MCF 10A (cell line): Measurements from ENCODE around the gene DLST. TPM values are rescaled to one million over a fixed set of nuclear protein-coding genes. Genes with fewer than 3 reads are reported as not detected.

Experiments used
- BruUV-seq: library from RNA; stranded (reverse); fragments of 400-500 nt; replicated peaks from 2 replicates; lab custom pipeline; 2021; lab: Mats Ljungman, UMichigan
- CTCF ChIA-PET: fragments of 300-600 bp; sonication (Branson Sonifier 250); formaldehyde crosslinking; extraction: SDS; loops from one replicate; lab custom pipeline; 2021; ENCODE audit warnings: antibody characterized with exemption, inconsistent platforms; lab: Yijun Ruan, JAX
- POLR2A ChIA-PET: fragments of 300-600, 350-650 bp; sonication (Branson Sonifier 250); formaldehyde crosslinking; extraction: SDS; loops from one replicate; lab custom pipeline; 2020; ENCODE audit warnings: antibody characterized with exemption, inconsistent platforms; lab: Yijun Ruan, JAX
- DNase-seq: peaks from one replicate; pipeline ENCODE4 v3.0.0-alpha.2; 2018; ENCODE audit not compliant: unreplicated experiment
- H3K27ac Mint-ChIP-seq: one replicate; pipeline ENCODE4 v1.8.0; 2022; ENCODE audit warnings: mild to moderate bottlenecking, low read depth, mixed read lengths; ENCODE audit not compliant: unreplicated experiment
- H3K27me3 Mint-ChIP-seq: one replicate; pipeline ENCODE4 v1.8.0; 2022; ENCODE audit warnings: mixed read lengths; ENCODE audit not compliant: insufficient read depth, unreplicated experiment
- H3K36me3 Mint-ChIP-seq: one replicate; pipeline ENCODE4 v1.8.0; 2022; ENCODE audit warnings: mild to moderate bottlenecking, moderate library complexity, mixed read lengths; ENCODE audit not compliant: insufficient read depth, unreplicated experiment
- H3K4me1 Mint-ChIP-seq: one replicate; pipeline ENCODE4 v1.8.0; 2022; ENCODE audit warnings: mixed read lengths; ENCODE audit not compliant: insufficient read depth, unreplicated experiment
- H3K4me3 Mint-ChIP-seq: one replicate; pipeline ENCODE4 v1.8.0; 2022; ENCODE audit warnings: mild to moderate bottlenecking, moderate library complexity, mixed read lengths; ENCODE audit not compliant: unreplicated experiment
- H3K9me3 Mint-ChIP-seq: one replicate; pipeline ENCODE4 v1.8.0; 2022; ENCODE audit warnings: mixed read lengths; ENCODE audit not compliant: unreplicated experiment
- CTCF ChIP-seq: fragments of 200-600 bp; IDR thresholded peaks from one replicate; pipeline ENCODE4 v1.8.0; 2022; ENCODE audit warnings: antibody characterized with exemption, mild to moderate bottlenecking; ENCODE audit not compliant: unreplicated experiment
- intact Hi-C: fragments of 100-400 bp; cut with micrococcal nuclease; formaldehyde crosslinking; loops from 2 replicates; pipeline ENCODE4 v1.14.1; 2022
- total RNA-seq: library from RNA; stranded (reverse); gene quantifications from 2 replicates; pipeline ENCODE4 v1.2.3, GENCODE V29; 2022

Gene DLST
- total RNA-seq, 1 experiment from 2014 or later = 114 TPM

GRCh38 chr14:74910556-74910955 is 28.8 kb downstream of the DLST start:
- no peak overlapping the region for H3K4me3 Mint-ChIP-seq
- H3K27me3 Mint-ChIP-seq = no peaks in the 10 kb centered on the region
- BruUV-seq = no TSS peak
- intact Hi-C loops = no loop called here
- no peak for DNase-seq
- no peak for TF ChIP-seq CTCF
- H3K36me3 Mint-ChIP-seq = peaks cover 16% of the 10 kb centered on the region
- H3K9me3 Mint-ChIP-seq = no peaks in the 10 kb centered on the region
- ChIA-PET CTCF (interaction anchor here (1.6 to 7.4 kb wide), 2 partner anchors 50 to 178 kb away, joined by 10 to 182 read pairs; no protein-coding TSS in a partner anchor), POLR2A (no interaction called here)
- H3K27ac Mint-ChIP-seq = no peak overlapping the region
- peaks cover 14% of the 10 kb centered on the region for H3K4me1 Mint-ChIP-seq

DNA sequence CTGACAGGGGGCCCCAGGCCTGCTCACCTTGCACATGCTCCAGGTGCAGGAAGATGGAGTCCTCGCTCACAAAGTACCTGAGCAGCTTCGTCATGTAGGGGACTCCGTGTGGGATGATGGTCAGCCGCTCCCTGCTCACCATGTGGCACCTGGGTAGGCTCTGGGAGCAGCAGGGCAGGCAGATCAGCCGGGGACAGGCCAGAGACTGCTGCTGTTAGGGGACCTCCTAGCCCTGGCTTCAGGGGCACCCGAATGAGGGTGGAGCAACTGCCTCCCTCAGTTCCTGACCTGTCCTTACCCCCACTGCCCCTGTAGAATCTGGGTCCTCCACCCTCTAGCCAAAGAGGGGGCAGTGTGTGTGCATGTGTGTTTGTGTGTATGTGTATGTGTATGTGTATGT is 29.5 kb downstream of the DLST start:
- ChIA-PET POLR2A (no interaction called here), CTCF (interaction anchor here (1.6 to 1.8 kb wide), 2 partner anchors 49 to 177 kb away, joined by 10 to 16 read pairs; no protein-coding TSS in a partner anchor)
- no peaks in the 10 kb centered on the region for H3K27me3 Mint-ChIP-seq
- peaks cover 9% of the 10 kb centered on the region for H3K36me3 Mint-ChIP-seq
- intact Hi-C loops = no loop called here
- BruUV-seq = no TSS peak
- DNase-seq = no peak
- H3K9me3 Mint-ChIP-seq = no peaks in the 10 kb centered on the region
- H3K4me1 Mint-ChIP-seq = peaks cover 14% of the 10 kb centered on the region
- no peak for TF ChIP-seq CTCF
- no peak overlapping the region for H3K27ac Mint-ChIP-seq
- no peak overlapping the region for H3K4me3 Mint-ChIP-seq

- DNase-seq = no peak
- H3K36me3 Mint-ChIP-seq = peaks cover 5% of the 10 kb centered on the region
- TF ChIP-seq CTCF = no peak
- no peak overlapping the region for H3K27ac Mint-ChIP-seq
- no peak overlapping the region for H3K4me3 Mint-ChIP-seq
- BruUV-seq = no TSS peak
- H3K4me1 Mint-ChIP-seq = peaks cover 14% of the 10 kb centered on the region
- H3K27me3 Mint-ChIP-seq = no peaks in the 10 kb centered on the region
- intact Hi-C loops = no loop called here
- H3K9me3 Mint-ChIP-seq = no peaks in the 10 kb centered on the region
- ChIA-PET POLR2A (no interaction called here), CTCF (interaction anchor here (1.6 to 1.8 kb wide), 2 partner anchors 49 to 177 kb away, joined by 10 to 16 read pairs; no protein-coding TSS in a partner anchor)
These were observed 30.0 kb downstream of the DLST start for GRCh38 chr14:74911704-74912103.

DNA sequence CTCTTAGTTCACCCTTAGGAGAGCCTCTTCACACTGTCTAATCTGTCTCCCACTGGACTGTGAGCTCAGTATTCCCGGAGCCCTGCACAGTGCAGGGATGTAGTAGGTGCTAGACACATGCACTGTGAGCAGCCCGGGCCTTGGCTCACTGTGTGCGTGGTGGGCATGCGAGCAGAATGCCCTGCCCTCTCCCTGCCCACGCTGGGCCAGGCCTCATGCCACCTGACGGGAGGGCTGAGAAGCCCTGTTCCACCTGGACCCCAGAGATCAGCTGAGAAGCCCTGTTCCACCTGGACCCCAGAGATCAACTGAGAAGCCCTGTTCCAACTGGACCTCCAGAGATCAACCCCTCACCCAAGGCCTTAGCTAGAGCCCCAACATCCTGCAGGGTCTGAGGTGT is 30.4 kb downstream of the DLST start:
- intact Hi-C loops = no loop called here
- no peaks in the 10 kb centered on the region for H3K9me3 Mint-ChIP-seq
- H3K4me3 Mint-ChIP-seq = no peak overlapping the region
- BruUV-seq = no TSS peak
- ChIA-PET CTCF (interaction anchor here (1.6 to 1.8 kb wide), 2 partner anchors 50 to 177 kb away, joined by 10 to 16 read pairs; no protein-coding TSS in a partner anchor), POLR2A (no interaction called here)
- H3K4me1 Mint-ChIP-seq = peaks cover 14% of the 10 kb centered on the region
- no peaks in the 10 kb centered on the region for H3K27me3 Mint-ChIP-seq
- no peak for TF ChIP-seq CTCF
- no peak for DNase-seq
- H3K27ac Mint-ChIP-seq = no peak overlapping the region
- H3K36me3 Mint-ChIP-seq = peaks cover 5% of the 10 kb centered on the region
